Colonic mucosa (tissue), 4 donors: ENCODE data around the gene ATF6. TPM values are rescaled to one million over a fixed set of nuclear protein-coding genes. Genes with fewer than 3 reads are reported as not detected.
"Not testable (repeated sequence)": the region's sequence is repeated elsewhere in the genome, so short reads cannot be mapped to it uniquely, and the experiment has no call there.

Experiments used
- DNase-seq: peaks from one replicate; pipeline ENCODE4 v3.0.0-alpha.2; 2020
- H3K27ac ChIP-seq: fragments of 200-600 bp; one replicate; pipeline ENCODE4 v1.8.0; 2021
- H3K27me3 ChIP-seq: fragments of 200-600 bp; one replicate; pipeline ENCODE4 v1.8.0; 2021
- H3K36me3 ChIP-seq: fragments of 200-600 bp; one replicate; pipeline ENCODE4 v1.8.0; 2021
- H3K4me1 ChIP-seq: fragments of 200-600 bp; one replicate; pipeline ENCODE4 v1.8.0; 2021; ENCODE audit warnings: mild to moderate bottlenecking
- H3K4me3 ChIP-seq: fragments of 200-600 bp; one replicate; pipeline ENCODE4 v1.8.0; 2021
- H3K9ac ChIP-seq, 2 donors: one replicate each; pipeline ENCODE4 v1.7.0; 2013; ENCODE audit warnings: control low read depth in 2 of 2, low read depth in 2 of 2, low read length in 2 of 2
- H3K9me3 ChIP-seq: fragments of 200-600 bp; one replicate; pipeline ENCODE4 v1.8.0; 2021
- CTCF ChIP-seq: fragments of 200-600 bp; IDR thresholded peaks from one replicate; pipeline ENCODE4 v1.8.0; 2022; ENCODE audit warnings: antibody characterized with exemption, mild to moderate bottlenecking
- intact Hi-C: fragments of 100-400 bp; cut with DNase I; formaldehyde crosslinking; loops from one replicate; pipeline ENCODE4 v1.14.1; 2022
- total RNA-seq, 2 donors: library from RNA; stranded (reverse); fragmentation: NEBNext Ultra II Directional in 1 of 2; extraction: Animal tissue kit (Norgen Biotek cat#: 25700) in 1 of 2; gene quantifications; one replicate each; pipeline ENCODE4 v1.2.1, GENCODE V29; 2021
- donor health status: healthy.
- donor health status: DM: no; HTN: no; CAD: no.
- donor health status: DM: no; HTN: no; CAD: no.

Gene ATF6
- total RNA-seq, 2 donors from 2014 or later, result 19.6 to 24.2 TPM

GRCh38 chr1:161720956-161721737 is 45.0 kb upstream of the ATF6 start, which contains the start of gene FCRLB:
Gene FCRLB (plus strand): TSS chr1:161721544. CDS start chr1:161722673, 1,129 bp downstream.
- TF ChIP-seq CTCF, result no peak
- no peak within 1 kb of the TSS for H3K4me3 ChIP-seq
- no peak for DNase-seq
- H3K9me3 ChIP-seq, result no peaks in the 10 kb centered on the region
- H3K27ac ChIP-seq, result no peak within 1 kb of the TSS
- intact Hi-C loops, result no loop called here
- no peak within 1 kb of the TSS for H3K9ac ChIP-seq
- no peaks in the 10 kb centered on the region for H3K4me1 ChIP-seq
- no peaks in the 10 kb centered on the region for H3K36me3 ChIP-seq
- H3K27me3 ChIP-seq, result peaks cover 6% of the 10 kb centered on the region

- Histone ChIP-seq H3K27ac (no peak overlapping the region), H3K9ac (no peak overlapping the region), H3K36me3 (no peaks in the 10 kb centered on the region), H3K4me1 (no peaks in the 10 kb centered on the region), H3K4me3 (no peak overlapping the region), H3K27me3 (peaks cover 9% of the 10 kb centered on the region), H3K9me3 (no peaks in the 10 kb centered on the region)
- intact Hi-C loops, result no loop called here
- TF ChIP-seq CTCF, result no peak
- DNase-seq, result no peak
Observed at GRCh38 chr1:161721738-161722343, 44.3 kb upstream of the ATF6 start.

GRCh38 chr1:161722406-161722805 is 43.7 kb upstream of the ATF6 start:
- no peak overlapping the region for H3K4me3 ChIP-seq
- H3K9ac ChIP-seq, result no peak overlapping the region
- H3K9me3 ChIP-seq, result no peaks in the 10 kb centered on the region
- intact Hi-C loops, result no loop called here
- no peaks in the 10 kb centered on the region for H3K36me3 ChIP-seq
- no peak for TF ChIP-seq CTCF
- no peaks in the 10 kb centered on the region for H3K4me1 ChIP-seq
- no peak for DNase-seq
- H3K27me3 ChIP-seq, result peaks cover 12% of the 10 kb centered on the region
- H3K27ac ChIP-seq, result no peak overlapping the region

GRCh38 chr1:161723459-161724141 is 42.5 kb upstream of the ATF6 start:
- H3K27ac ChIP-seq, result no peak overlapping the region
- DNase-seq, result no peak
- H3K4me1 ChIP-seq, result no peaks in the 10 kb centered on the region
- no peaks in the 10 kb centered on the region for H3K9me3 ChIP-seq
- peaks cover 14% of the 10 kb centered on the region for H3K27me3 ChIP-seq
- intact Hi-C loops, result no loop called here
- no peaks in the 10 kb centered on the region for H3K36me3 ChIP-seq
- H3K9ac ChIP-seq, result no peak overlapping the region
- no peak for TF ChIP-seq CTCF
- H3K4me3 ChIP-seq, result no peak overlapping the region

- Histone ChIP-seq H3K27me3 (peaks cover 14% of the 10 kb centered on the region), H3K4me3 (peak overlapping the region; percentile 46)
Observed at GRCh38 chr1:161725258-161725907, 40.7 kb upstream of the ATF6 start.

More at GRCh38 chr1:161725258-161725907, 40.7 kb upstream of the ATF6 start:
- peak overlapping the region; percentile 64 to 71 for H3K9ac ChIP-seq
- H3K4me1 ChIP-seq, H3K36me3 ChIP-seq, DNase-seq, H3K27ac ChIP-seq, H3K9me3 ChIP-seq, intact Hi-C loops: not testable (repeated sequence)
